Measurements from ENCODE around the gene ZNF639. TPM values are rescaled to one million over a fixed set of nuclear protein-coding genes. Genes with fewer than 3 reads are reported as not detected.

The ZNF639 gene
- total and polyA plus RNA-seq, 2 experiments from 2014 or later = 33.6 to 62.8 TPM

DNA sequence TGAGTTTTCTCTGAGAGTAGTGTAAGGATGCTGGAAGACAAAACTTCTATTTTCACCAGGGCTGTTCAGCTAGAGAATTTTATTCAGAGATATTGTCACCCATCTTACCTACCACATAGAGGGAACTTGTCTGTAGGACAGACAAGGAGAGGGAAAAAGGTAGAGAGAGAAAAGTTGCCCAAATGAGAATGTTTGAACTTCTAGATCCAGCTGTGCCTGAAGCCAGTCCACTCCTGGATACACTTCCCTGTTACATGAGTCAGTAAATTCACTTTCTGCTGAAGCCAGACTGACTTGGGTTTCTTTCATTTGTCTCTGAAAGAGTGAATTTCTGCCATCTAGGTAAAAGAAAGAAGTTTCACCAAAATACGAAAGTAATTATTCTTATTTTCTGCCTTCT lies 44.7 kb upstream of the ZNF639 start:
- Mint-ChIP-seq H3K36me3 (ENCODE audit: low read depth) (no peaks in the 10 kb centered on the region), H3K27ac (no peak overlapping the region; the same call in 1 of the 2 replicates), H3K4me1 (peaks cover 6% of the 10 kb centered on the region), H3K9me3 (no peaks in the 10 kb centered on the region), H3K27me3 (ENCODE audit: insufficient read depth, low read depth, poor library complexity) (no peaks in the 10 kb centered on the region), H3K4me3 (no peak overlapping the region)
- DNase-seq (ENCODE audit: low spot score) (no peak), ATAC-seq (no peak)
- Histone ChIP-seq H3K36me3 (ENCODE audit: insufficient read depth) (no peaks in the 10 kb centered on the region), H3F3A (replicated peaks; ENCODE audit: low read depth) (no peaks in the 10 kb centered on the region), H3K4me1 (ENCODE audit: insufficient read depth) (peaks cover 5% of the 10 kb centered on the region; the same call in 1 of the 2 replicates), H2AFZ (no peak overlapping the region), H3K4me3 (no peak overlapping the region), H4K20me1 (replicated peaks; ENCODE audit: insufficient read depth) (no peaks in the 10 kb centered on the region), H3K79me2 (replicated peaks; ENCODE audit: insufficient read depth) (no peaks in the 10 kb centered on the region), H3K4me2 (no peak overlapping the region), H3K27me3 (ENCODE audit: insufficient read depth) (no peaks in the 10 kb centered on the region), H3K9me2 (ENCODE audit: insufficient read depth) (no peaks in the 10 kb centered on the region), H3K27ac (ENCODE audit: low read depth) (no peak overlapping the region)
- TF ChIP-seq, protein P1, sequence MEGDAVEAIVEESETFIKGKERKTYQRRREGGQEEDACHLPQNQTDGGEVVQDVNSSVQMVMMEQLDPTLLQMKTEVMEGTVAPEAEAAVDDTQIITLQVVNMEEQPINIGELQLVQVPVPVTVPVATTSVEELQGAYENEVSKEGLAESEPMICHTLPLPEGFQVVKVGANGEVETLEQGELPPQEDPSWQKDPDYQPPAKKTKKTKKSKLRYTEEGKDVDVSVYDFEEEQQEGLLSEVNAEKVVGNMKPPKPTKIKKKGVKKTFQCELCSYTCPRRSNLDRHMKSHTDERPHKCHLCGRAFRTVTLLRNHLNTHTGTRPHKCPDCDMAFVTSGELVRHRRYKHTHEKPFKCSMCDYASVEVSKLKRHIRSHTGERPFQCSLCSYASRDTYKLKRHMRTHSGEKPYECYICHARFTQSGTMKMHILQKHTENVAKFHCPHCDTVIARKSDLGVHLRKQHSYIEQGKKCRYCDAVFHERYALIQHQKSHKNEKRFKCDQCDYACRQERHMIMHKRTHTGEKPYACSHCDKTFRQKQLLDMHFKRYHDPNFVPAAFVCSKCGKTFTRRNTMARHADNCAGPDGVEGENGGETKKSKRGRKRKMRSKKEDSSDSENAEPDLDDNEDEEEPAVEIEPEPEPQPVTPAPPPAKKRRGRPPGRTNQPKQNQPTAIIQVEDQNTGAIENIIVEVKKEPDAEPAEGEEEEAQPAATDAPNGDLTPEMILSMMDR (conservative IDR thresholded peaks at IDR 0.05; ENCODE audit: low read depth in 2 of 2) = no peak
- no peak for TF ChIP-seq EZH2 (IDR thresholded peaks at IDR 0.05; ENCODE audit: low read depth, unreplicated experiment)
- TF ChIP-seq POLR2AphosphoS5 (IDR thresholded peaks at IDR 0.05; ENCODE audit: low read depth) = no peak
- TF ChIP-seq ZNF331 (CRISPR knock-in tag; IDR thresholded peaks at IDR 0.05; ENCODE audit: low read depth) = no peak
- no peak for TF ChIP-seq ZNF114 (CRISPR knock-in tag; IDR thresholded peaks at IDR 0.05)
- TF ChIP-seq, protein P2, sequence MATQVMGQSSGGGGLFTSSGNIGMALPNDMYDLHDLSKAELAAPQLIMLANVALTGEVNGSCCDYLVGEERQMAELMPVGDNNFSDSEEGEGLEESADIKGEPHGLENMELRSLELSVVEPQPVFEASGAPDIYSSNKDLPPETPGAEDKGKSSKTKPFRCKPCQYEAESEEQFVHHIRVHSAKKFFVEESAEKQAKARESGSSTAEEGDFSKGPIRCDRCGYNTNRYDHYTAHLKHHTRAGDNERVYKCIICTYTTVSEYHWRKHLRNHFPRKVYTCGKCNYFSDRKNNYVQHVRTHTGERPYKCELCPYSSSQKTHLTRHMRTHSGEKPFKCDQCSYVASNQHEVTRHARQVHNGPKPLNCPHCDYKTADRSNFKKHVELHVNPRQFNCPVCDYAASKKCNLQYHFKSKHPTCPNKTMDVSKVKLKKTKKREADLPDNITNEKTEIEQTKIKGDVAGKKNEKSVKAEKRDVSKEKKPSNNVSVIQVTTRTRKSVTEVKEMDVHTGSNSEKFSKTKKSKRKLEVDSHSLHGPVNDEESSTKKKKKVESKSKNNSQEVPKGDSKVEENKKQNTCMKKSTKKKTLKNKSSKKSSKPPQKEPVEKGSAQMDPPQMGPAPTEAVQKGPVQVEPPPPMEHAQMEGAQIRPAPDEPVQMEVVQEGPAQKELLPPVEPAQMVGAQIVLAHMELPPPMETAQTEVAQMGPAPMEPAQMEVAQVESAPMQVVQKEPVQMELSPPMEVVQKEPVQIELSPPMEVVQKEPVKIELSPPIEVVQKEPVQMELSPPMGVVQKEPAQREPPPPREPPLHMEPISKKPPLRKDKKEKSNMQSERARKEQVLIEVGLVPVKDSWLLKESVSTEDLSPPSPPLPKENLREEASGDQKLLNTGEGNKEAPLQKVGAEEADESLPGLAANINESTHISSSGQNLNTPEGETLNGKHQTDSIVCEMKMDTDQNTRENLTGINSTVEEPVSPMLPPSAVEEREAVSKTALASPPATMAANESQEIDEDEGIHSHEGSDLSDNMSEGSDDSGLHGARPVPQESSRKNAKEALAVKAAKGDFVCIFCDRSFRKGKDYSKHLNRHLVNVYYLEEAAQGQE (IDR thresholded peaks at IDR 0.05; ENCODE audit: unreplicated experiment) = no peak
- TF ChIP-seq NANOG (IDR thresholded peaks at IDR 0.05; ENCODE audit: borderline replicate concordance) = no peak
- no peak for TF ChIP-seq CREB1 (CRISPR knock-in tag; IDR thresholded peaks at IDR 0.05; ENCODE audit: low read depth)
- TF ChIP-seq, protein P3, sequence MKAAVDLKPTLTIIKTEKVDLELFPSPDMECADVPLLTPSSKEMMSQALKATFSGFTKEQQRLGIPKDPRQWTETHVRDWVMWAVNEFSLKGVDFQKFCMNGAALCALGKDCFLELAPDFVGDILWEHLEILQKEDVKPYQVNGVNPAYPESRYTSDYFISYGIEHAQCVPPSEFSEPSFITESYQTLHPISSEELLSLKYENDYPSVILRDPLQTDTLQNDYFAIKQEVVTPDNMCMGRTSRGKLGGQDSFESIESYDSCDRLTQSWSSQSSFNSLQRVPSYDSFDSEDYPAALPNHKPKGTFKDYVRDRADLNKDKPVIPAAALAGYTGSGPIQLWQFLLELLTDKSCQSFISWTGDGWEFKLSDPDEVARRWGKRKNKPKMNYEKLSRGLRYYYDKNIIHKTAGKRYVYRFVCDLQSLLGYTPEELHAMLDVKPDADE (IDR thresholded peaks at IDR 0.05) = no peak
- TF ChIP-seq, protein P4, sequence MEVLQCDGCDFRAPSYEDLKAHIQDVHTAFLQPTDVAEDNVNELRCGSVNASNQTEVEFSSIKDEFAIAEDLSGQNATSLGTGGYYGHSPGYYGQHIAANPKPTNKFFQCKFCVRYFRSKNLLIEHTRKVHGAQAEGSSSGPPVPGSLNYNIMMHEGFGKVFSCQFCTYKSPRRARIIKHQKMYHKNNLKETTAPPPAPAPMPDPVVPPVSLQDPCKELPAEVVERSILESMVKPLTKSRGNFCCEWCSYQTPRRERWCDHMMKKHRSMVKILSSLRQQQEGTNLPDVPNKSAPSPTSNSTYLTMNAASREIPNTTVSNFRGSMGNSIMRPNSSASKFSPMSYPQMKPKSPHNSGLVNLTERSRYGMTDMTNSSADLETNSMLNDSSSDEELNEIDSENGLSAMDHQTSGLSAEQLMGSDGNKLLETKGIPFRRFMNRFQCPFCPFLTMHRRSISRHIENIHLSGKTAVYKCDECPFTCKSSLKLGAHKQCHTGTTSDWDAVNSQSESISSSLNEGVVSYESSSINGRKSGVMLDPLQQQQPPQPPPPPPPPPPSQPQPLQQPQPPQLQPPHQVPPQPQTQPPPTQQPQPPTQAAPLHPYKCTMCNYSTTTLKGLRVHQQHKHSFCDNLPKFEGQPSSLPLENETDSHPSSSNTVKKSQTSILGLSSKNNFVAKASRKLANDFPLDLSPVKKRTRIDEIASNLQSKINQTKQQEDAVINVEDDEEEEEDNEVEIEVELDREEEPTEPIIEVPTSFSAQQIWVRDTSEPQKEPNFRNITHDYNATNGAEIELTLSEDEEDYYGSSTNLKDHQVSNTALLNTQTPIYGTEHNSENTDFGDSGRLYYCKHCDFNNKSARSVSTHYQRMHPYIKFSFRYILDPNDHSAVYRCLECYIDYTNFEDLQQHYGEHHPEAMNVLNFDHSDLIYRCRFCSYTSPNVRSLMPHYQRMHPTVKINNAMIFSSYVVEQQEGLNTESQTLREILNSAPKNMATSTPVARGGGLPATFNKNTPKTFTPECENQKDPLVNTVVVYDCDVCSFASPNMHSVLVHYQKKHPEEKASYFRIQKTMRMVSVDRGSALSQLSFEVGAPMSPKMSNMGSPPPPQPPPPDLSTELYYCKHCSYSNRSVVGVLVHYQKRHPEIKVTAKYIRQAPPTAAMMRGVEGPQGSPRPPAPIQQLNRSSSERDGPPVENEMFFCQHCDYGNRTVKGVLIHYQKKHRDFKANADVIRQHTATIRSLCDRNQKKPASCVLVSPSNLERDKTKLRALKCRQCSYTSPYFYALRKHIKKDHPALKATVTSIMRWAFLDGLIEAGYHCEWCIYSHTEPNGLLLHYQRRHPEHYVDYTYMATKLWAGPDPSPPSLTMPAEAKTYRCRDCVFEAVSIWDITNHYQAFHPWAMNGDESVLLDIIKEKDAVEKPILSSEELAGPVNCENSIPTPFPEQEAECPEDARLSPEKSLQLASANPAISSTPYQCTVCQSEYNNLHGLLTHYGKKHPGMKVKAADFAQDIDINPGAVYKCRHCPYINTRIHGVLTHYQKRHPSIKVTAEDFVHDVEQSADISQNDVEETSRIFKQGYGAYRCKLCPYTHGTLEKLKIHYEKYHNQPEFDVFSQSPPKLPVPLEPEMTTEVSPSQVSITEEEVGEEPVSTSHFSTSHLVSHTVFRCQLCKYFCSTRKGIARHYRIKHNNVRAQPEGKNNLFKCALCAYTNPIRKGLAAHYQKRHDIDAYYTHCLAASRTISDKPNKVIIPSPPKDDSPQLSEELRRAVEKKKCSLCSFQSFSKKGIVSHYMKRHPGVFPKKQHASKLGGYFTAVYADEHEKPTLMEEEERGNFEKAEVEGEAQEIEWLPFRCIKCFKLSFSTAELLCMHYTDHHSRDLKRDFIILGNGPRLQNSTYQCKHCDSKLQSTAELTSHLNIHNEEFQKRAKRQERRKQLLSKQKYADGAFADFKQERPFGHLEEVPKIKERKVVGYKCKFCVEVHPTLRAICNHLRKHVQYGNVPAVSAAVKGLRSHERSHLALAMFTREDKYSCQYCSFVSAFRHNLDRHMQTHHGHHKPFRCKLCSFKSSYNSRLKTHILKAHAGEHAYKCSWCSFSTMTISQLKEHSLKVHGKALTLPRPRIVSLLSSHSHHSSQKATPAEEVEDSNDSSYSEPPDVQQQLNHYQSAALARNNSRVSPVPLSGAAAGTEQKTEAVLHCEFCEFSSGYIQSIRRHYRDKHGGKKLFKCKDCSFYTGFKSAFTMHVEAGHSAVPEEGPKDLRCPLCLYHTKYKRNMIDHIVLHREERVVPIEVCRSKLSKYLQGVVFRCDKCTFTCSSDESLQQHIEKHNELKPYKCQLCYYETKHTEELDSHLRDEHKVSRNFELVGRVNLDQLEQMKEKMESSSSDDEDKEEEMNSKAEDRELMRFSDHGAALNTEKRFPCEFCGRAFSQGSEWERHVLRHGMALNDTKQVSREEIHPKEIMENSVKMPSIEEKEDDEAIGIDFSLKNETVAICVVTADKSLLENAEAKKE (CRISPR knock-in tag; IDR thresholded peaks at IDR 0.05) = no peak
- TF ChIP-seq STAT1 (IDR thresholded peaks at IDR 0.05; ENCODE audit: unreplicated experiment) = no peak
- TF ChIP-seq JUNB (IDR thresholded peaks at IDR 0.05; ENCODE audit: unreplicated experiment) = no peak

Measured in GM23338 (cell line).